Measurements from ENCODE around the gene DSCAML1. TPM values are rescaled to one million over a fixed set of nuclear protein-coding genes. Genes with fewer than 3 reads are reported as not detected.

DSCAML1 gene
- total RNA-seq, 1 donor from 2014 or later, result 0.16 TPM

- peaks cover 39% of the 10 kb centered on the region for H3K27me3 Mint-ChIP-seq (ENCODE audit: low read depth, unreplicated experiment)
- no peak overlapping the region for H3K27ac ChIP-seq (ENCODE audit: low read depth, low read length)
- no peak overlapping the region for H3K27ac Mint-ChIP-seq (ENCODE audit: unreplicated experiment)
- no peak overlapping the region for H3K4me3 ChIP-seq (ENCODE audit: insufficient read depth, low read depth, low read length)
- no peaks in the 10 kb centered on the region for H3K4me1 Mint-ChIP-seq (ENCODE audit: low read depth, unreplicated experiment)
- H3K9me3 ChIP-seq (ENCODE audit: insufficient read depth, low read depth, low read length), result no peaks in the 10 kb centered on the region
- H3K36me3 Mint-ChIP-seq (ENCODE audit: low read depth, unreplicated experiment), result no peaks in the 10 kb centered on the region
- no peaks in the 10 kb centered on the region for H3K4me1 ChIP-seq (ENCODE audit: insufficient read depth, low read length)
- no peaks in the 10 kb centered on the region for H4K20me1 ChIP-seq (ENCODE audit: insufficient read depth, low read length)
- FAIRE-seq (no peak), DNase-seq (ENCODE audit: low read depth) (no peak)
- no peaks in the 10 kb centered on the region for H3K79me2 ChIP-seq (ENCODE audit: insufficient read depth, low read length)
- H3K27me3 ChIP-seq (ENCODE audit: insufficient read depth, low read length), result peaks cover 8% of the 10 kb centered on the region
- H3K9ac ChIP-seq (ENCODE audit: low read length), result no peak overlapping the region
- peaks cover 3% of the 10 kb centered on the region for H3K9me3 Mint-ChIP-seq (ENCODE audit: unreplicated experiment)
- no peaks in the 10 kb centered on the region for H3K36me3 ChIP-seq (ENCODE audit: insufficient read depth, low read length)
- no peak overlapping the region for H3K4me3 Mint-ChIP-seq (ENCODE audit: unreplicated experiment)
- TF ChIP-seq, protein P1, sequence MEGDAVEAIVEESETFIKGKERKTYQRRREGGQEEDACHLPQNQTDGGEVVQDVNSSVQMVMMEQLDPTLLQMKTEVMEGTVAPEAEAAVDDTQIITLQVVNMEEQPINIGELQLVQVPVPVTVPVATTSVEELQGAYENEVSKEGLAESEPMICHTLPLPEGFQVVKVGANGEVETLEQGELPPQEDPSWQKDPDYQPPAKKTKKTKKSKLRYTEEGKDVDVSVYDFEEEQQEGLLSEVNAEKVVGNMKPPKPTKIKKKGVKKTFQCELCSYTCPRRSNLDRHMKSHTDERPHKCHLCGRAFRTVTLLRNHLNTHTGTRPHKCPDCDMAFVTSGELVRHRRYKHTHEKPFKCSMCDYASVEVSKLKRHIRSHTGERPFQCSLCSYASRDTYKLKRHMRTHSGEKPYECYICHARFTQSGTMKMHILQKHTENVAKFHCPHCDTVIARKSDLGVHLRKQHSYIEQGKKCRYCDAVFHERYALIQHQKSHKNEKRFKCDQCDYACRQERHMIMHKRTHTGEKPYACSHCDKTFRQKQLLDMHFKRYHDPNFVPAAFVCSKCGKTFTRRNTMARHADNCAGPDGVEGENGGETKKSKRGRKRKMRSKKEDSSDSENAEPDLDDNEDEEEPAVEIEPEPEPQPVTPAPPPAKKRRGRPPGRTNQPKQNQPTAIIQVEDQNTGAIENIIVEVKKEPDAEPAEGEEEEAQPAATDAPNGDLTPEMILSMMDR (IDR thresholded peaks at IDR 0.05; ENCODE audit: insufficient read depth, low read depth, low read length), result no peak
- TF ChIP-seq EZH2 (IDR thresholded peaks at IDR 0.05; ENCODE audit: insufficient read depth, low read length), result no peak
- no peak overlapping the region for H3K4me2 ChIP-seq (ENCODE audit: low read length)
- H2AFZ ChIP-seq (ENCODE audit: low read depth, low read length), result no peak overlapping the region
Observed at GRCh38 chr11:117603932-117604331, 193.1 kb downstream of the DSCAML1 start.

DNA sequence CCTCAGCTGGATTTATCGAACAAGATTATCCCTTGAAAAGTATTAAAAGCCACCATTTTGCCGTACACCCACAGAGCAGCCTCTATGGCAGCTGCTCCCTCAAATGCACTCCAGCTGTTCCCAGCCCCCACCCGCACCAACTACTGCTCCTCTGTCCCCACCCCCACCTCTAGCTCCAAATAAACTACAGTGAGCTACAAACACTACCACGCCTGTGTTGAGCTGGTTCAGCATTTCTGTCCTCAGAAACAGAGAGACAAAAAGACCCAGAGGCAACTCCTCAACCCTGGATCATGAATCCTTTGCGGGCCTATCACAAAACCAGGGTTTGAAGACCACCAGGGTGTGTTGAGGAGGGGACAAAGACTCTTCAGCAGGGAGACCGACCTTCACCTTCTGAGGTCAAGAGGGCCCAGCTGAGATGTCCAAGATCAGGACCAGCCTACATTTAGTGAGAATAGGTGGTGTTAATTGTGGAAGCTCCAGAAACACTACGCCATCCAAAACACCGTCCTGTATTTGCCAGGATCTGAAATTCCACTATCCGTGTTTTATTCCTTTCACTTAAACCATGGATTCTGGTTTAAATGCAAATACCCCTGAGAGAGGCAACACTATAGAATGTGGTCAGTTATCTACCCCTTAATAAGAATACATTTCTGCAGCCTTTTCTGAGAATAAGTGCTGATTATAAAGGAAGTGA is 195.9 kb downstream of the DSCAML1 start:
- Histone ChIP-seq H3K9me3 (ENCODE audit: insufficient read depth, low read depth, low read length) (no peaks in the 10 kb centered on the region), H3K27me3 (ENCODE audit: insufficient read depth, low read length) (peaks cover 11% of the 10 kb centered on the region), H4K20me1 (ENCODE audit: insufficient read depth, low read length) (no peaks in the 10 kb centered on the region), H3K27ac (ENCODE audit: low read depth, low read length) (no peak overlapping the region), H3K36me3 (ENCODE audit: insufficient read depth, low read length) (no peaks in the 10 kb centered on the region), H3K4me2 (ENCODE audit: low read length) (no peak overlapping the region), H3K9ac (ENCODE audit: low read length) (no peak overlapping the region), H3K4me1 (ENCODE audit: insufficient read depth, low read length) (no peaks in the 10 kb centered on the region), H3K4me3 (ENCODE audit: insufficient read depth, low read depth, low read length) (no peak overlapping the region), H3K79me2 (ENCODE audit: insufficient read depth, low read length) (no peaks in the 10 kb centered on the region), H2AFZ (ENCODE audit: low read depth, low read length) (no peak overlapping the region)
- Mint-ChIP-seq H3K27me3 (ENCODE audit: low read depth, unreplicated experiment) (peaks cover 46% of the 10 kb centered on the region), H3K4me1 (ENCODE audit: low read depth, unreplicated experiment) (no peaks in the 10 kb centered on the region), H3K27ac (ENCODE audit: unreplicated experiment) (no peak overlapping the region), H3K4me3 (ENCODE audit: unreplicated experiment) (no peak overlapping the region), H3K9me3 (ENCODE audit: unreplicated experiment) (peaks cover 3% of the 10 kb centered on the region), H3K36me3 (ENCODE audit: low read depth, unreplicated experiment) (no peaks in the 10 kb centered on the region)
- TF ChIP-seq, protein P1 (IDR thresholded peaks at IDR 0.05; ENCODE audit: insufficient read depth, low read depth, low read length), result no peak
- TF ChIP-seq EZH2 (IDR thresholded peaks at IDR 0.05; ENCODE audit: insufficient read depth, low read length), result no peak
- no peak for DNase-seq (ENCODE audit: low read depth)
- no peak for FAIRE-seq

GRCh38 chr11:117600234-117600783 is 196.7 kb downstream of the DSCAML1 start:
- Mint-ChIP-seq H3K27me3 (ENCODE audit: low read depth, unreplicated experiment) (peaks cover 46% of the 10 kb centered on the region), H3K27ac (ENCODE audit: unreplicated experiment) (no peak overlapping the region), H3K4me1 (ENCODE audit: low read depth, unreplicated experiment) (no peaks in the 10 kb centered on the region), H3K36me3 (ENCODE audit: low read depth, unreplicated experiment) (no peaks in the 10 kb centered on the region), H3K4me3 (ENCODE audit: unreplicated experiment) (no peak overlapping the region), H3K9me3 (ENCODE audit: unreplicated experiment) (peaks cover 3% of the 10 kb centered on the region)
- TF ChIP-seq, protein P1 (IDR thresholded peaks at IDR 0.05; ENCODE audit: insufficient read depth, low read depth, low read length), result no peak
- no peak for TF ChIP-seq EZH2 (IDR thresholded peaks at IDR 0.05; ENCODE audit: insufficient read depth, low read length)
- H3K4me2 ChIP-seq (ENCODE audit: low read length), result no peak overlapping the region
- no peak overlapping the region for H3K27ac ChIP-seq (ENCODE audit: low read depth, low read length)
- no peak for DNase-seq (ENCODE audit: low read depth)
- H3K79me2 ChIP-seq (ENCODE audit: insufficient read depth, low read length), result no peaks in the 10 kb centered on the region
- no peak overlapping the region for H3K9ac ChIP-seq (ENCODE audit: low read length)
- H4K20me1 ChIP-seq (ENCODE audit: insufficient read depth, low read length), result no peaks in the 10 kb centered on the region
- H3K36me3 ChIP-seq (ENCODE audit: insufficient read depth, low read length), result no peaks in the 10 kb centered on the region
- no peak overlapping the region for H3K4me3 ChIP-seq (ENCODE audit: insufficient read depth, low read depth, low read length)
- H3K4me1 ChIP-seq (ENCODE audit: insufficient read depth, low read length), result no peaks in the 10 kb centered on the region
- no peak for FAIRE-seq
- no peaks in the 10 kb centered on the region for H3K9me3 ChIP-seq (ENCODE audit: insufficient read depth, low read depth, low read length)
- H2AFZ ChIP-seq (ENCODE audit: low read depth, low read length), result no peak overlapping the region
- H3K27me3 ChIP-seq (ENCODE audit: insufficient read depth, low read length), result peaks cover 11% of the 10 kb centered on the region
